Measurements from ENCODE around the gene TIAM2. TPM values are rescaled to one million over a fixed set of nuclear protein-coding genes. Genes with fewer than 3 reads are reported as not detected.

Gene TIAM2
- total RNA-seq, 4 donors from 2014 or later: 4.2 to 12.7 (median 7.5) TPM

DNA sequence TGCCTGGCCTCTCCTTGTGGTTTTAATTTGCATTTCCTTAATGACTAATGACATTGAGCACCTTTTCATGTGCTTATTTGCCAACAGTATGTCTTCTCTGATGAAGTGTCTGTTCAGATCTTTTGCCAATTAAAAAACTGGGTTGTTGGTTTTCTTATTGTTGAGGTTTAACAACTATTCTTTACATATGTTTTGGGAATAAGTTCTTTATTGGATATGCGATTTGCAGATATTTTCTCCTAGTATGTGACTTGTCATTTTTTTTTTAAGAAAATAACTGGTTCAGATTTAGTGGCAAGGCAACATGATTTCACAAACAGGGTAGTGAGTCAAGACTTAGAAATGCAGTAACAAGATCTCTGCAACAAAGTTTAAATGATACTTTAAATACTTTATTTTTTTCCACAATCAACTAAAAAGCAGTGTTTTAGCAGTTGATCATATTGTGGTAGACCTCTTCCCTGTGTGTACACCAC is 67.8 kb downstream of the TIAM2 start:
- TF ChIP-seq POLR2AphosphoS5 (IDR thresholded peaks at IDR 0.05) (no peak), EP300 (IDR thresholded peaks at IDR 0.05; ENCODE audit: low read depth) (no peak), POLR2A (IDR thresholded peaks at IDR 0.05) (no peak)
- TF ChIP-seq, protein P1, sequence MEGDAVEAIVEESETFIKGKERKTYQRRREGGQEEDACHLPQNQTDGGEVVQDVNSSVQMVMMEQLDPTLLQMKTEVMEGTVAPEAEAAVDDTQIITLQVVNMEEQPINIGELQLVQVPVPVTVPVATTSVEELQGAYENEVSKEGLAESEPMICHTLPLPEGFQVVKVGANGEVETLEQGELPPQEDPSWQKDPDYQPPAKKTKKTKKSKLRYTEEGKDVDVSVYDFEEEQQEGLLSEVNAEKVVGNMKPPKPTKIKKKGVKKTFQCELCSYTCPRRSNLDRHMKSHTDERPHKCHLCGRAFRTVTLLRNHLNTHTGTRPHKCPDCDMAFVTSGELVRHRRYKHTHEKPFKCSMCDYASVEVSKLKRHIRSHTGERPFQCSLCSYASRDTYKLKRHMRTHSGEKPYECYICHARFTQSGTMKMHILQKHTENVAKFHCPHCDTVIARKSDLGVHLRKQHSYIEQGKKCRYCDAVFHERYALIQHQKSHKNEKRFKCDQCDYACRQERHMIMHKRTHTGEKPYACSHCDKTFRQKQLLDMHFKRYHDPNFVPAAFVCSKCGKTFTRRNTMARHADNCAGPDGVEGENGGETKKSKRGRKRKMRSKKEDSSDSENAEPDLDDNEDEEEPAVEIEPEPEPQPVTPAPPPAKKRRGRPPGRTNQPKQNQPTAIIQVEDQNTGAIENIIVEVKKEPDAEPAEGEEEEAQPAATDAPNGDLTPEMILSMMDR (IDR thresholded peaks at IDR 0.05): no peak
- in situ Hi-C loops (cut with MboI; ENCODE audit: low pct_ligation_motif_present in 1 of 4, low pct_unique_long_range_greater_than_20kb in 1 of 4, low sequenced_read_pairs in 3 of 4) (no loop called here), intact Hi-C loops (cut with DNase I; ENCODE audit: low total_unique reads) (no loop called here)
- no peak overlapping the region for H3K4me3 ChIP-seq
- H3K9me3 ChIP-seq: no peaks in the 10 kb centered on the region
- no peak for DNase-seq
- no peaks in the 10 kb centered on the region for H3K27me3 ChIP-seq
- H3K36me3 ChIP-seq: no peaks in the 10 kb centered on the region
- no peak overlapping the region for H3K27ac ChIP-seq
- no peaks in the 10 kb centered on the region for H3K4me1 ChIP-seq
- WGBS, 2 donors (ENCODE audit: low coverage in 1 of 2): 73 to 77% methylated on average over 1 of the region's 1 CpG

DNA sequence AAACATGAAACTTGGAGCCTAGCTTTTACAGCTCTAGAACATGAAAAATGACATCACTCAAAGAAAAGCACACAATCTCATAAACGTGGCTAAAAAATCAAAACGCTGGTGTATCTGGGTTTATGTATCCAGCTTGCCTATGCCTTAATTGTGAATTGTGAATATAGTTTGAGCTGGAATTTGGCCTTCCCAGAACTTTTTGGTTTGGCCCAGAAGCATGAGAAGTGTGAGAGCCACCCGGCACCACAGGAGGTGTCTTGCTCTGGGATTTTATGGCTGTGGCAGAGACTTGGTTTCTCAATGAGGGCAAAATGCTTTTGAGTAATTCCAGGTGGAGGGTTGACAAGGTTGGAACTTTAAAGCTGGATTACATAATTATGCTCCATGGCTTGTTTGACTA is 69.2 kb downstream of the TIAM2 start:
- TF ChIP-seq EP300 (IDR thresholded peaks at IDR 0.05; ENCODE audit: low read depth) (no peak), POLR2AphosphoS5 (IDR thresholded peaks at IDR 0.05) (no peak), POLR2A (IDR thresholded peaks at IDR 0.05) (no peak)
- TF ChIP-seq, protein P1 (IDR thresholded peaks at IDR 0.05): no peak
- 51 to 81% methylated on average over 2 to 3 of the region's 3 CpGs for WGBS, 2 donors (ENCODE audit: low coverage in 1 of 2)
- DNase-seq: no peak
- Histone ChIP-seq H3K4me3 (no peak overlapping the region), H3K36me3 (no peaks in the 10 kb centered on the region), H3K27ac (no peak overlapping the region), H3K4me1 (no peaks in the 10 kb centered on the region), H3K9me3 (no peaks in the 10 kb centered on the region), H3K27me3 (no peaks in the 10 kb centered on the region)
- intact Hi-C loops (cut with DNase I; ENCODE audit: low total_unique reads): no loop called here
- in situ Hi-C loops (cut with MboI; ENCODE audit: low pct_ligation_motif_present in 1 of 4, low pct_unique_long_range_greater_than_20kb in 1 of 4, low sequenced_read_pairs in 3 of 4): no loop called here

DNA sequence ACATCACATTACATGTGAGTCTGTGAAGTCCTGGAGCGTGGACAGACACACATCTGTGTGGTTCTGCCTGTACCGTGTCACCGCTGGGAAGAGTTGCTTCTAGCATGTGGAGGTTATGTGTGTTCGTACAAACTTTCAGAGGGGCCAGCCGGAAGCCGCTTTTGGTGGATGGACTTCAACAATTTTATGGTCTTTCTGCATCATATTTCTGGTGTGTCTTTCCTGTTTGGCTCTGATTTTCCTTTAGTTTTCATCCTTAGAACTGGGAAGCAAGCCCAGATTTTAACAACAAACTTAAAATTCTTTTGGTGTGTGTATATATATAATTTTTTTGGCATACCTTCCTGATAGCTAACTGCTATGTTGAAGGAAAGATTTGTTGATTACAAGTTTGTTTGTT is 71.2 kb downstream of the TIAM2 start:
- intact Hi-C loops (cut with DNase I; ENCODE audit: low total_unique reads): no loop called here
- Histone ChIP-seq H3K27me3 (no peaks in the 10 kb centered on the region), H3K4me1 (no peaks in the 10 kb centered on the region), H3K9me3 (no peaks in the 10 kb centered on the region), H3K4me3 (no peak overlapping the region), H3K36me3 (no peaks in the 10 kb centered on the region), H3K27ac (no peak overlapping the region)
- 78 to 100% methylated on average over 3 to 6 of the region's 6 CpGs for WGBS, 2 donors (ENCODE audit: low coverage in 1 of 2)
- no peak for DNase-seq
- in situ Hi-C loops (cut with MboI; ENCODE audit: low pct_ligation_motif_present in 1 of 4, low pct_unique_long_range_greater_than_20kb in 1 of 4, low sequenced_read_pairs in 3 of 4): no loop called here
- TF ChIP-seq POLR2A (IDR thresholded peaks at IDR 0.05) (no peak), POLR2AphosphoS5 (IDR thresholded peaks at IDR 0.05) (no peak), EP300 (IDR thresholded peaks at IDR 0.05; ENCODE audit: low read depth) (no peak)
- TF ChIP-seq, protein P1 (IDR thresholded peaks at IDR 0.05): no peak

GRCh38 chr6:155066921-155067680 is 72.0 kb downstream of the TIAM2 start:
- intact Hi-C loops (cut with DNase I; ENCODE audit: low total_unique reads) (no loop called here), in situ Hi-C loops (cut with MboI; ENCODE audit: low pct_ligation_motif_present in 1 of 4, low pct_unique_long_range_greater_than_20kb in 1 of 4, low sequenced_read_pairs in 3 of 4) (no loop called here)
- TF ChIP-seq POLR2A (IDR thresholded peaks at IDR 0.05) (no peak), EP300 (IDR thresholded peaks at IDR 0.05; ENCODE audit: low read depth) (no peak), POLR2AphosphoS5 (IDR thresholded peaks at IDR 0.05) (no peak)
- TF ChIP-seq, protein P1 (IDR thresholded peaks at IDR 0.05): no peak
- no peak for DNase-seq
- no peaks in the 10 kb centered on the region for H3K4me1 ChIP-seq
- H3K4me3 ChIP-seq: no peak overlapping the region
- no peak overlapping the region for H3K27ac ChIP-seq
- H3K9me3 ChIP-seq: no peaks in the 10 kb centered on the region
- H3K36me3 ChIP-seq: no peaks in the 10 kb centered on the region
- WGBS, 2 donors (ENCODE audit: low coverage in 1 of 2): 69 to 81% methylated on average over 7 of the region's 7 CpGs
- H3K27me3 ChIP-seq: no peaks in the 10 kb centered on the region

Data from transverse colon (tissue), 4 donors.